GM19463 (cell line): ENCODE measurements around the gene PGD.
"Not testable (repeated sequence)": the region's sequence is repeated elsewhere in the genome, so short reads cannot be mapped to it uniquely, and the experiment has no call there.

Source experiments
- ATAC-seq: cut with Tn5 transposase; IDR thresholded peaks from one replicate; pipeline ENCODE4 v1.9.1; 2021; ENCODE audit warnings: mild to moderate bottlenecking, moderate library complexity; ENCODE audit not compliant: unreplicated experiment

The PGD gene

DNA sequence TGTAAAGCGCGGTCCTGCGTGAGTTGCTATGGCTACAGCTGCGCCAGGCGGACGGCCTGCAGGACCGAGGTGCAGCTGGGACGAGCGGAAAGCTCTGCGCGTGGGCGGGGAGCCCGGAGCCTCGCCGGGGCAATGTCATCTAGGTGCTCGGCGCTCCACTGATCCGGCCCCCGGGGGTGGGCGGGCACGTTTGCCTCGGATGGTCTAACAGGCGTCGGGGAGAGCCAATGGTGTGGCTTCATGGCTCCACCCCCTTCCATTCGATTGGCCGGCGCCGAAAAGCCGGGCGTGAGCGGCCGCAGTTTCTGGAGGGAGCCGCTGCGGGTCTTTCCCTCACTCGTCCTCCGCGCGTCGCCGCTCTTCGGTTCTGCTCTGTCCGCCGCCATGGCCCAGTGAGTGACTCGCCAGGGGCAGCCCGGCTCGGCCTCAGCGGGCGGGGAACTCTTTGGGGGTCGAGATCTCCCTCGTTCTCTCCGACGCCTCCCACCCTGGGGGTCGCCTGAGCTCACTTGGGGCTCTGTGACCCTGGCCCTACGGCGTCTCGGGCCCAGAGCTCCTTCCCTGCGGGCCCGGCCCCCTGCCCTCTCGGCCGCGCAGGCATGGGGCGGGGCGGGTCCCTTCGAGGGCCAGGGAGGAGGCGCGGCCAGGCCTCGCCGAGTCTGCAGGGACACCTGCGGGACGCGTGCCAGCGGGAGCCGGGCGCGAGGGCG lies at the start of gene PGD:
Gene PGD, plus strand, starts transcription at position 331 of the 710 bp plus-strand sequence. Its CDS starts 54 bp downstream, at position 385.
- peak; percentile 93 for ATAC-seq

DNA sequence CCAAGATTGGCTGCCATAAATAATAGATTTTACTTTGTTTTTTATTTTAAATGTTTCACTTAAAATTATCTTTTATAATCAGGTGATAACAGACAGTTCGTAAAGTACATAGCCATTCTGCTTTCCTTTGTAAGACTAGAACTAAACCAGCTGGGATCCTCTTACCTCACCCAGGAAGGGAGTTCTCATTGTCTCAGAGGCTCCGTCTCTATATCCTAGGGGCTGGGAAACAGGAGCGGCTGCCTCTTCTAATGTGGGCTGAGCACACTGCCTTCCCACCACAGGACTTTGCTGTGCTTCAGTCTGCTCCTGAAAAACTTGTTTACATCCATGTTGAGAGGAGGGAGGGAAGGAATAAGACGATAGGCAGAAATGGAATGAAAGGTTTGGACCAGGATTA lies 45.6 kb upstream of the PGD start:
- ATAC-seq: no peak

DNA sequence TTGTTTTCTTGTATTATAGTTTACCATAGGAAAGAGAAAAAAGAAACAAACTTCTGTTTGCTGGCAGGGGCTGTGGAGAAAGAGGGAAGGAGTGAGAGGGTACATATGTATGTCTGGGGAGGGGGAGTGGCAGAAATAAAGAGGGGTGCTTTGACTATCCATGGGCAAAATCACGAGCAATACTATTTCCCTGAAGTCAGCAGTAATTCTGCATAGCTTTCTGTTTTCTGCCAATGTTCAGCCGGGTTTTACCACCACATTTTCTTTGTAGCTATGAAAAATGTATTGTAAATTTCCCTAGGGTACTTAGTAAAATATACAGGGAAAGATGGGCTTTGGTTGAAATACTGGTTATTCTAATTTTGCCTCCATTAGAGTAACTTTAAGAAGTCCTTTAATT lies 45.2 kb upstream of the PGD start:
- no peak for ATAC-seq

DNA sequence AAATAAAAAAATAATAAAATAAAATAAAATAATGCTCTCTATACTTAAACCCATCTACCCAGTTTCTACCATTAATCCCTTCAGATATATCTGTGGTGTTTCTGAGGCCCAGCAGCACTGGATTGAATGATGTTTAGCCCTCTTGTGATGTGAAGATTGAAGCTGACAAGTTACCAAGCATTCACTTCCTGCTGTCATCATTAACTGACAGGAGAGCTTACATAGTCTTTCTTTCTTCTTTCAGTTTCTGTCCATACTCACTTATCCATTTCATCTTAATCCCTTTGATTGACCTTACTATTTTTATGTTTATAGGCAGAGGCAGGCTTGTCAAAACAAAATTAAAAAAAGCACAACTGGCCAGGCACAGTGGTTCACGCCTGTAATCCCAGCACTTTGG lies 38.8 kb upstream of the PGD start:
- no peak for ATAC-seq

DNA sequence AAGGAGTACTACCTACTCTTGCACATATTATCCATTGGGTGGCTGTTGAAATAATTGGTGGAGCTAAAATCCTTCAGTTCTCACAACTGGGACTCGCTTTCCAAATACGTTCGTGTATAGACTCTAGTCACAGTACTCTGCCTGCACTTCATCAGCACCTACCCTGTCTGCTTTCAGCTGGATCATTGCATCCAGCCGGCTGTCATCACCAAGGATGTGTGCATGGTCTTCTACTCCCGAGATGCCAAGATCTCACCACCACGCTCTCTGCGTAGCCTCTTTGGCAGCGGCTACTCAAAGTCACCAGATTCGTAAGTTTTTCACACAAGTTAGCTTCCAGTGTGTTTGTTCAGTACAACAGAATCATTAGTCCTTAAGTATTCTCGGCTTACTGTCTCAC lies 37.3 kb upstream of the PGD start:
- no peak for ATAC-seq

DNA sequence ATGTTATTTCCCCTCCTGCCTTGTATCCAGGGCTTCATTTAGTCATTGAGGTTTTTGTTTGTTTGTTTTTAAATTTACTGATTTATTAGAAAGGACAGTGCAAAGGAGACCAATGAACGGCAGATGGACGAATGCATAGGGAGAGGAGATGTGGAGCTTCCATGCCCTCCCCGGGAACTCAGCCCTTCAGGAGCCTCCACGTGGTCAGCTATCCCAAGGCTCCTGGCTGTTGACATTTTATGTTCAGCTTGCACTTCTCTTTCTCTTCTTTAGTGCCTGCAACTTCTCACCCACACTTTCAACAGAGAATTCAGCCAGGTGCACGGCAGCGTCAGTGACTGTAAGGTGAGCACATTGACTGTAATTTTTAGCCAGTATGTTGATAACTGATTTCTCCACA lies 30.7 kb upstream of the PGD start:
- ATAC-seq: no peak

DNA sequence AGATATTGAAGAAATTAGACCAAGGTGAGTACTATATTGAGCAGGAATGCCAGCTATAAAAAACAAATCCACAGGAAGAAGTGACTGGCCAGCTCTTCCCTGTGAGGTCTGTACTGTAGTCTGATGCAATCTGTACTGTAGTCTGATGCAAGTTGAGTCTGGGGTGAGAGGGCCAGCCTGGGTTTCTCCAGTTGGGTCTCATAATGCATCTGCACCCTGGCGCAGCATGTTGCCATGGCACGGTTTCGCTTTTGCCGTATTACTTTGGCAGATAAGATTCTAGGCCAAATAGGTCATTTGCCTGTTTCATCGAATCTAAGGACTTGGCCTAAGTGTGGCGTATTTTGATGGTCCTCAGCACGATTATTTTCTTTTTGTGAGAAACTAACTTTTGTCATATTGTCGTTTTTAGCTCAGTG lies 24.4 kb upstream of the PGD start:
- ATAC-seq: no peak

DNA sequence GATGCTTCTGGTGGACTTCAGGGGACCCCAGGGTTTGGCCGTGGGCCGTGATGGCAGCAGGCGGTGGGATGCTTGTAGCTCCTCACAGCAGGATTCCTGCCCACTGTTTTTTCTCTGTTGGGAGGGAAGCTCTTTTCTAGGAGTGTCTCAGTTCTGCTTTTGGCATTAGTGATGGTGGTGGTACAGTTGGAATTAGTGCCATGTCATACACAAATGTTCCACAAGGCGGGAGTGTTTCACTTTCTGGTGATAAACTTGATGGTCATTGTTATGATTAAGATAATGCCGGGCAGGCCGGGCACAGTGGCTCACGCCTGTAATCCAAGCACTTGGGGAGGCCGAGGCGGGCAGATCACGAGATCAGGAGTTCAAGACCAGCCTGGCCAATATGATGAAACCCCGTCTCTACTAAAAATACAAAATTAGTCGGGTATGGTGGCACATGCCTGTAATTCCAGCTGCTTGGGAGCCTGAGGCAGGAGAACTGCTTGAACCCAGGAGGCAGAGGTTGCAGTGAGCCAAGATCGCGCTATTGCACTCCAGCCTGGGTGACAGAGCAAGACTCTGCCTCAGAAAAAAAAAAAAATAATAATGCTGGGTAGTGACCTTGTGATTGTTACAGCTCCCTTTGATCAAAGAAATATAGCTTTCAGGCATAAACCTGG lies 21.4 kb upstream of the PGD start:
- not testable (repeated sequence) for ATAC-seq

DNA sequence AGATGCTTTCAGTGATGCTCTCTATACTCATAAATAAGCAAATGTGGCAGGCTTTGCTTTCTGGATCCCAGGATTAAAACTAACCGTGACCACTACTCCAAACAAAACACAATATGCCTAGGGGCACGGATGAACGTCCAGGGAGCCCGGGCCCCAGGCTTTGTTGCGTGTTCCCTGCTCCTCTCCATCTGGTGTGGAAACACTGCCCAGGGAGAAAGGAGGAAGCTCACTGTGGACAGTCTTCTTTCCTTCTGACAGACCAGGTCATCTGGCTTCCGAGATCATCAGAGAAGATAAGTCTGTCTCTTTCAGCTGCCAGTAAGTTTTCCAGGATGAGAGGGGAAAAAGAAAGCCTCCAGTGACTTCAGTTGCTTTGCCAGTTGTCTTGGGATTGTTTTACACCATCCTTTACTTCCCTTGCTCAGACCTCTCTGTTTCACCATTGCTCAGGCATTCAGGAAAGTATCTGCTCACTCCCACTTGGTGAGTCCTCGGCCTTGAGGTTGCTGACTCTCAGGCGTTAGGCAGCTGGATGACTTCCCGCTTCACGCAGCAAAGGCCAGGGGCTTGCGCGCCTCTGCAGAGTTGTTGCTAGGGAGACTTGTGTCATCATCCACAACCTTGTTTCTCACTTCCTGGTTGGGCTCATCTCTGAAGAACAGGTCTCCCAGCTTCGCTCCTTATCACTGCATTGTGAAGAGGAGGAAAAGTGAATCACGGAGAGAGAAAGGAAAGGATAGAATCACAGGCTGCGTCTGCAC lies 20.6 kb upstream of the PGD start:
- no peak for ATAC-seq

DNA sequence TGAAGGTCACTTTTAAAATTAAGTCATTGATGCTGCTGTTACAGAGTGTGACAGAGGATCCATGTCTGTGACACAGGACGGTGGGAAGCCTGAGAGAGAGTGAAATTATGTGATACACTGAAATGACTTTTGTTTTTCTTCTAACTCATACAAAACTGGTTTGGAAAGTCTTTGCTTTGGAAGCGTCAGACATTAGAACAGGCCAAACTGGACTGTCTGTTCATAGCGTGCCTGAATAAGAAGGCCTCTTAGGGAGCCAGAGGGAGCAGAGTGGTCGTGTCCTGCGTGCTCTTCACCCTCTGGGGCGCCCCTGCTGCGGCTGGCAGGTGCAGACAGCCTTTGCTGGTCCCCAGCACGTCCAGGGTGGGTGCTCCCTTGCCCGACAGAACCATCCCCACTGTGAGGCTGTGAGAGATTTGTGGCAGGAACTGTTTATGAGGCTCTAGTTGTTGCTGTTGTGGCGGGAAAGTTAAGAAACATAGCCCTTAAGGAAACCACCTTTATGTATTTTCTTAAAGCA lies 19.7 kb upstream of the PGD start:
- ATAC-seq: no peak

DNA sequence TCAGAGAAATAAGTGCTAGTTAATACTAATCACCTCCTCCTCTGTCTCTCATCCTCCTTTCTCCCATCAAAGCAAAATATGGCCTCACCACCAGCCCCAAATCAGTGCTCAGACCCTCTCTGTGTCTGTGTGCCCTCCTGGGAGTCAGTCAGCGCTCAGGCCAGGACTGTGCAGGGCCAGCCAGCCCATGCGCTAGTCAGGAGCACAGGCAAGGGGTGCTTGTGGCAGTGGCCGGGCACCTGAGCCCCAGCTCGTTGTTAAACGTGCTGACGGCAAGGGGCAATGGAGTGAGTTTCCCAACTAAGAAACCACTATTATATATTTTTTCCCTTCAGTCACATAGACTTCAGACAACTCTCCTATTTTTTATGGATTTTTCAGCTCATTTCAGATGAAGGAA lies 19.2 kb upstream of the PGD start:
- no peak for ATAC-seq

DNA sequence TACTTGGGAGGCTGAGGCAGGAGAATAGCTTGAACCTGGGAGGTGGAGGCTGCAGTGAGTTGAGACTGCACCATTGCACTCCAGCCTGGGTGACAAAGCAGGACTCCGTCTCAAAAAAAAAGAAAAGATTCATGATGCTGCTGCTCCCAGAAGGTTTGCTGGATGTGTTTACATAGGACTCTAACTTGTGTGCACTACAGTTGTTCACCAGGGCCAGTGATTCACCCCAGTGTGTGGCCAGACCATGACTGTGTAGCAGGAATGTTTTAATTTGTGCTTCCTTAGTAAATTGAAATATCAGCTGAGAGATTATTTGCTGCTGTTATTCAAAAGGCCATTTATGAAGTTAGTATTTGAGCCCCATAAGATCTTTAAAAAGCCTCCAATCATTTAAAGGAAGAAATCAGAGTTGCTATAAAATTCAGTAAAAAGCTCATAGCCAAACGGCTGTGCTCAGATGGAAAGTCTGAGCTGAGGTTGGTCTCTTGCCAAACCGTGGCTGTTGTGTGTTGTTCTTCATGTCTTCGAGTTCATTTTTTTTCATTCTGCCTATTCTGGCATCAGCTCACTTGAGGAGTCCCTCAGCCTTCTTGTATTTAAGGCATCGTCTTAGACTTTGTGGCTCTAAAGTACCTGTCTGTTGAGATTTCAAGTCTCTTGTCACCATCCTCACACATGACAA lies 18.1 kb upstream of the PGD start:
- ATAC-seq: no peak

DNA sequence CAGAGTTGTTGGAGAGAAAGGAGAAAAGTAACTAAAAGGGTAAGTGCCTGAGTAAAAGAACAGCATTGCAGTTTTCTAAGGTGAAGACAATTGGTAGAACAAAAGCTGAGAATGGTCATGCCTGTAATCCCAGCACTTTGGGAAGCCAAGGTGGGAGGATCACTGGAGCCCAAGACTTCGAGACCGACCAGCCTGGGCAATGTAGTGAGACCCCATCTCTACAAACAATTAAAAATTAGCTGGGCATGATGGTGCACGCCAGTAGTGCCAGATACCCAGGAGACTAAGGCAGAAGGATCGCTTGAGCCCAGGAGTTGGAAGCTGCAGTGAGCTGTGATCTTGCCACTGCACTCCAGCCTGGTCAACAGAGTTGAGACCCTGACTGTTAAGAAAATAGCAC lies 15.2 kb upstream of the PGD start:
- ATAC-seq: no peak

DNA sequence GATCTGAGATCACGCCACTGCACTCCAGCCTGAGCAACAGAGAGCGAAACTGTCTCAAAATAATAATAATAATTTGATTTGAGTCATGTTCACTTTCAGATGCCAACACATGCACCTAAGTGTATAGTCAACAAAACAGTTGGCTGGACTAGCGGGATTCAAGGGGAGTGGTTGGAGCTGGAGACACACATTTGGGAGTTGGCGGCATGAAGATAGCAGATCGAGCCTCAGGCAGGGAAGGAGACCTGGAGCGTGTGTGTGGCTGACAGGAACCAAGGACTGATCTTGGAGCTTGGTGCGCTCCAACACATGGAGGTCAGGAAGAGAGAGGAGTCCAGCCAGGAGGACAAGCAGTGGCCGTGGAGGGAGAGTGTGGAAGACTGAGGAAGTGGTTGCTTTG lies 14.6 kb upstream of the PGD start:
- no peak for ATAC-seq

DNA sequence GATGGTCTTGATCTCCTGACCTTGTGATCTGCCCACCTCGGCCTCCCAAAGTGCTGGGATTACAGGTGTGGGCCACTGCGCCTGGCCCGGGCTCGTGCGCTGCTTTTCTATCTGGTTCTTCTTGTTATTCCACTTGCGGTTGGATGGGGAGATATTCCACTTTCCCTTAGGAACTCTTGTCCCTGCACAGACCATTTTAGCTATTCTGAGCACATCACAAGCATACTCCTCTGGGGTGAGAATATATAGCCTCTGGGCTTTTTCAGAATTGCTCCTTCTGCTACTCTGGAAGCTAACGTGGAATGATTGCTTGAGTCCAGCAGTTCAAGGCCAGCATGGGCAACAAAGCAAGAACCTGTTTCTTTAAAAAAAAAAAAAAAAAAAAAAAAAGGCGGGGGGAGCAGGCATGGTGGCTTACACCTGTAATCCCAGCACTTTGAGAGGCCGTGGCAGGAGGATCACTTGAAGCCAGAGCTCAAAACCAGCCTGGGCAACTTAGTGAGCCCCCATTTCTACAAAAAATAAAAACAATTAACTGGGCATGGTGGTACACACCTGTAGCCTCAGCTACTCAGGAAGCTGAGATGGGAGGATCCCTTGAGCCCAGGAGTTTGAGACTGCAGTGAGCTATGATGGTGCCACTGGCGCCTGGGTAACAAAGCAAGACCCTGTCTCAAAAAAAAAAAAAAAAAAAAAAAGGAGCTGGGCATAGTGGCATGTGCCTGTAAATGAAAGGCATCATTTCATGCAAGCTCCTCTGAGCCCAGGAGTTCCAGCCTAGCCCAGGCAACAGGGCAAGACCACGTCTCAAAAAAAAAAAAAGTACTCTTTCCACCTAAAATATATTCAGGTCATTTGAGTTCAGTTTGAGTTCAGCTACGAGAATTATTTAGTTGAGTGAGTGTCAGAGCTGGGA lies 11.8 kb upstream of the PGD start:
- ATAC-seq: no peak

DNA sequence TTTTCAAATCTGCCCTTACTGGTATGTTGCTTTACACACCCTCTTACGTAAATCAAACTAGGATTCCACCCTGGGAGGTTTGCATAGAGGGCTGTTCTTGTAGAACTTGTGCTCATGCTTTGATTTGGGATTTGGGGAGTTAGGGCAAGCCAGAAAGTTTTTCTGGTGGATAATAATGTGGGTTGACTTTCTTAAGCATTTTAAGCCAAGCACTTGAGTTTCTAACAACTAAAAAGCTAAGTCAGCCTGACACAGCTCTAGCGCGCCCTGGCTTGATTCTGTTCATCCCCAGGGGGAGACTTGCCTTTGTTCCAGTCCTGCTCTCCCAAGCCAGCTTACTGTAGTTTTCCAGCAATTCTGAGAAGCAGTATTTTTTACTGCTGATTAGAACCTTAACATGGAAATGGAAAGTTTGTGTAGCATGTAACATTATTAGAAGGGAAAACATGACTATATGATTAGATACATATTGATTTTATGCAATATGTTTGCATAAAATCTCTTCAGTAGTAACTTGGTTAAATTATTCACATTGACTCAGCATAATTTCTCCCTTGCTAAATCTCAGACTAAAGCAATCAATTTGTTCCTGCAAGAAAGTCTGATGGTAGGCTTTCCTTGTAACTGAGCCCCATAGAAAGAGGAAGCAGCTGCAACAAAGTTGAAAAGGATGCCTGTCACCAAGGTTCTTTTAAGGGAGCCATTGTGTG lies 11.0 kb upstream of the PGD start:
- no peak for ATAC-seq

DNA sequence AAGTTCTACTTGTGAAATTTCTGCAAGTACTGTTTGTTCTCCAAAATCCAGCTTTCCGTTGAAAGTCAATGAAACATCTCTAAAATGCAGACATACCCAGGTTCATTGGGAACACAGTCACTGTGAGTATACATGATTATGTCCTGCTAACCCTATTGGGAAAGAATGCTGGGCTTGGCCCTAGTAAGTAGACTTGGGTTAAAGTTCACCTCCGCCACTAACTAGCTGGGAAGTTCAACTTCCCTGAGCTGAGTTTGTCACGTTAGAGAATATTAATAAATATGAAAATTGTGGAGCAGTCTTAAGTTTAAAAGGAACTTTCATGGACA lies 10.5 kb upstream of the PGD start:
- no peak for ATAC-seq

DNA sequence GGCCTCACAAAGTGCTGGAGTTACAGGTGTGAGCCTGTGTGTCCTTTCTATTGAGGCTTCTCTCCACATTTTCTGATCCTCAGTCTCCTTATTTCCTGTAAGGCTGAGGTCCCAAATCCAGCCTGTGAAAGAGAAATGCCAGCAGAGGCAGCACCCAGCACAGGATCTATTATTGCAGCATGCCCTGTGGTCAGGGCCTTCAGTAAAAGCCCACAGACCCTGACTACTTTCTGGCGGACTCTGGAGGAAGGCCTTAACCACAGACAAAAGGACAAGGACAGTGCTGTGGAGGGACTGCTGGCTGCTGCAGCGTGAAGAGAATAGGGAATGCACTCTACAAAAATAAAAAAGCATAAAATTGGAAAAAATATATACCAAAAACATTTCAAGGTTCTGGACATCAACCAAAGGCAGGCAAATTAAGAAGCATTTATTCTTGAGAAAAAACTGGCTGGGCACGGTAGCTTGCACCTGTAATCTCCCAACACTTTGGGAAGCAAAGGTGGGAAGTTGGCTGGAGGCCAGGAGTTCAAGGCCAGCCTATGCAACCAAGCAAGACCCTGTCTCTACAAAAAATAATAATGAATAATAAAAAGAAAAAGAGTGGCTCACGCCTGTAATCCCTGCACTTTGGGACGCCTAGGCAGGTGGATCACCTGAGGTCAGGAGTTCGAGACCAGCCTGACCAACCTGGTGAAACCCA lies 9.4 kb upstream of the PGD start:
- no peak for ATAC-seq

DNA sequence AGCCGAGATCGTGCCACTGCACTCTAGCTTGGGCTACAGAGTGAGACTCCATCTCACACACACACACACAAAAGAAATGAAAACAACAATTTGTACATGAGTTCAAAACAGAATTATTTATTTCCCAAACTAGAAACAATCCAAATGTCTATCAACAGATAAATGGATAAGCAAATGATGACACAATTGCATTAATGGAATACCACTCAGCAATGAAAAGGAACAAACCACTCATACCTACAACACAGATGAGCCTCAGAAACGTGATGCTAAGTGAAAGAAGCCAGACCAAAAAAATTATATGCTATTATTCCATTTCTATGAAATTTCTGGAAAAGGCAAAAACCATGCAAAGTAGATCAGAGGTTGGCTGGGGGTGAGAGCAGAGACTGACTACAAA lies 2.0 kb upstream of the PGD start:
- no peak for ATAC-seq
